ENCODE measurements around the gene THADA. TPM values are rescaled to one million over a fixed set of nuclear protein-coding genes. Genes with fewer than 3 reads are reported as not detected.

The THADA gene
- total RNA-seq, 1 experiment from 2014 or later: 27.5 TPM

GRCh38 chr2:43566461-43566729 lies 29.4 kb downstream of the THADA start (continued):
- TF ChIP-seq ZNF219 (CRISPR knock-in tag; IDR thresholded peaks at IDR 0.05; ENCODE audit: borderline replicate concordance): no peak
- TF ChIP-seq GRHL2 (CRISPR knock-in tag; IDR thresholded peaks at IDR 0.05; ENCODE audit: insufficient replicate concordance, severe bottlenecking): no peak

GRCh38 chr2:43563679-43564078 lies 32.2 kb downstream of the THADA start:
- POLR2A ChIA-PET: no interaction called here
- Mint-ChIP-seq H3K4me3 (no peak overlapping the region), H3K36me3 (peaks cover 12% of the 10 kb centered on the region), H3K9me3 (no peaks in the 10 kb centered on the region), H3K27ac (no peak overlapping the region), H3K27me3 (ENCODE audit: low read depth) (no peaks in the 10 kb centered on the region; the same call in 1 of the 2 replicates), H3K4me1 (peaks cover 13% of the 10 kb centered on the region)
- ATAC-seq (no peak), DNase-seq (ENCODE audit: low spot score) (no peak)
- TF ChIP-seq ZSCAN18 (CRISPR knock-in tag; IDR thresholded peaks at IDR 0.05) (no peak), PRRX2 (CRISPR knock-in tag; IDR thresholded peaks at IDR 0.05) (no peak), SMAD3 (CRISPR knock-in tag; IDR thresholded peaks at IDR 0.05; ENCODE audit: borderline replicate concordance) (no peak), E2F5 (CRISPR knock-in tag; IDR thresholded peaks at IDR 0.05) (no peak), NR2C2 (CRISPR knock-in tag; IDR thresholded peaks at IDR 0.05) (no peak), STAT6 (CRISPR knock-in tag; conservative IDR thresholded peaks at IDR 0.05; ENCODE audit: low read depth) (no peak), FOXP1 (CRISPR knock-in tag; IDR thresholded peaks at IDR 0.05; ENCODE audit: borderline replicate concordance) (no peak), CDX4 (CRISPR knock-in tag; IDR thresholded peaks at IDR 0.05; ENCODE audit: borderline replicate concordance) (no peak), SOX15 (CRISPR knock-in tag; IDR thresholded peaks at IDR 0.05) (no peak), IRF1 (CRISPR knock-in tag; IDR thresholded peaks at IDR 0.05) (no peak)
- CTCF ChIA-PET: no interaction called here

- Mint-ChIP-seq H3K27me3 (ENCODE audit: low read depth) (no peaks in the 10 kb centered on the region; the same call in 1 of the 2 replicates), H3K27ac (no peak overlapping the region), H3K4me3 (no peak overlapping the region), H3K9me3 (no peaks in the 10 kb centered on the region), H3K4me1 (peaks cover 13% of the 10 kb centered on the region), H3K36me3 (peaks cover 21% of the 10 kb centered on the region)
- POLR2A ChIA-PET: interaction anchor here (0.5 kb wide), 1 partner anchor 397 kb away, joined by 3 read pairs; no protein-coding TSS in a partner anchor
- TF ChIP-seq OVOL2 (CRISPR knock-in tag; IDR thresholded peaks at IDR 0.05; ENCODE audit: borderline replicate concordance) (no peak), ATF6 (CRISPR knock-in tag; IDR thresholded peaks at IDR 0.05) (no peak), ZMAT4 (CRISPR knock-in tag; IDR thresholded peaks at IDR 0.05) (no peak), EMX1 (CRISPR knock-in tag; IDR thresholded peaks at IDR 0.05) (no peak), ZNF416 (CRISPR knock-in tag; IDR thresholded peaks at IDR 0.05) (no peak), ZNF219 (CRISPR knock-in tag; IDR thresholded peaks at IDR 0.05; ENCODE audit: borderline replicate concordance) (no peak), ELF4 (CRISPR knock-in tag; IDR thresholded peaks at IDR 0.05; ENCODE audit: low read depth) (no peak), ETV6 (CRISPR knock-in tag; IDR thresholded peaks at IDR 0.05) (no peak)
- no peak for ATAC-seq
- CTCF ChIA-PET: interaction anchor here (2.4 kb wide), 1 partner anchor 17 kb away, joined by 11 read pairs; no protein-coding TSS in a partner anchor
- no peak for DNase-seq (ENCODE audit: low spot score)
These were observed 35.6 kb downstream of the THADA start for GRCh38 chr2:43560231-43560547.
